GM06990 (cell line): Measurements from ENCODE around the gene ZNF143.

ENCODE experiments used
- DNase-seq: peaks from one replicate; pipeline ENCODE4 v3.0.0-alpha.2; 2011; ENCODE audit not compliant: insufficient read length; ENCODE audit errors: extremely low read depth
- H3K27me3 ChIP-seq: replicated peaks from 2 replicates; pipeline ENCODE4 v1.6.0; 2011; ENCODE audit warnings: low read length; ENCODE audit not compliant: control insufficient read depth, insufficient read depth
- H3K36me3 ChIP-seq: 2 replicates; pipeline ENCODE4 v1.5.1; 2011; ENCODE audit warnings: low read length; ENCODE audit not compliant: control insufficient read depth, insufficient read depth
- H3K4me3 ChIP-seq: replicated peaks from 2 replicates; pipeline ENCODE4 v1.5.1; 2011; ENCODE audit warnings: low read depth, mild to moderate bottlenecking, control low read depth, low read length
- TF ChIP-seq, protein P1 (sequence below): IDR thresholded peaks from 2 replicates; pipeline ENCODE4 v1.5.1; 2011; ENCODE audit warnings: low read length, control low read depth, mild to moderate bottlenecking, inconsistent platforms; ENCODE audit not compliant: insufficient read depth, poor library complexity, severe bottlenecking

Gene ZNF143

DNA sequence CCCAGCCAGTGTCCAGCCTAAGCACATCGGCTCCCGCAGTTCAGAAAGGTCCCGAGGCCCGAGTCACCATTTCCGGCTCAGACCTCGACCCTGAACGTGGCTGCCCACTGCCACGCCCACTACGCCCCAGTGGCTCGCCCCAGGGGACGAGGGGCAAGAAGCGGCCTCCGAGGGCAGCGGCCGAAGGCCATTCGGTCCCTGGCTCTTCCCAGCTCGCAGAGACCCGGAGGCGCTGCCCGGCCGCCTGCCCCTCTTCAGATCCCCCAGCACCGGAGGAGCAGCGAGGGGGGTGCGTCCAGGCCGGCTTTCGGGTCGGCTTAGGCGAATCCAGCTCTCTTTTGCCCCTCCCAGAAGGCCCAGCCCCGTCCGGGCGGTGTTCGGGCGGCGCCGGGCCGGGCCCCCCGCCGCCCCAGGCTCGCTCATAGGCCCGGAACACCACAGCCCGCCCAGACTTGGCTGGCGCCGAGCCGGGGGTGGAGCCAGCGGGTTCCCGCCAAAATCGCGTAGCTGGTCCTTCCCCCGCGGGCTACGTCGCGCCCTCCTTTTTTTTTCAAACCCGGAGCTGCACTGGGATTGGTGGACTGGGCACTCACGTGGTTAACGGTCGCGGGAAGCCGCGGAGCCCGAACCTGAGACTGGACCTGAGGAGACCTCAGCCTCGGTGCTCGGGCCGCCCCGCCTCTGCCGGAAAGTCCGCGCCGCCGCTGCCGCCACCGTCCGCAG lies 112.4 kb downstream of the ZNF143 start, which contains the start of gene WEE1:
Gene WEE1, plus strand, starts transcription at position 619 of the 723 bp plus-strand sequence. CDS start 264 bp downstream, outside the sequence.
- peak; percentile 100 for DNase-seq
- Histone ChIP-seq H3K4me3 (peak within 1 kb of the TSS; percentile 87), H3K36me3 (no peaks in the 10 kb centered on the region), H3K27me3 (no peaks in the 10 kb centered on the region)
- TF ChIP-seq, protein P1, sequence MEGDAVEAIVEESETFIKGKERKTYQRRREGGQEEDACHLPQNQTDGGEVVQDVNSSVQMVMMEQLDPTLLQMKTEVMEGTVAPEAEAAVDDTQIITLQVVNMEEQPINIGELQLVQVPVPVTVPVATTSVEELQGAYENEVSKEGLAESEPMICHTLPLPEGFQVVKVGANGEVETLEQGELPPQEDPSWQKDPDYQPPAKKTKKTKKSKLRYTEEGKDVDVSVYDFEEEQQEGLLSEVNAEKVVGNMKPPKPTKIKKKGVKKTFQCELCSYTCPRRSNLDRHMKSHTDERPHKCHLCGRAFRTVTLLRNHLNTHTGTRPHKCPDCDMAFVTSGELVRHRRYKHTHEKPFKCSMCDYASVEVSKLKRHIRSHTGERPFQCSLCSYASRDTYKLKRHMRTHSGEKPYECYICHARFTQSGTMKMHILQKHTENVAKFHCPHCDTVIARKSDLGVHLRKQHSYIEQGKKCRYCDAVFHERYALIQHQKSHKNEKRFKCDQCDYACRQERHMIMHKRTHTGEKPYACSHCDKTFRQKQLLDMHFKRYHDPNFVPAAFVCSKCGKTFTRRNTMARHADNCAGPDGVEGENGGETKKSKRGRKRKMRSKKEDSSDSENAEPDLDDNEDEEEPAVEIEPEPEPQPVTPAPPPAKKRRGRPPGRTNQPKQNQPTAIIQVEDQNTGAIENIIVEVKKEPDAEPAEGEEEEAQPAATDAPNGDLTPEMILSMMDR = no peak

GRCh38 chr11:9573775-9574621 lies 113.2 kb downstream of the ZNF143 start:
- DNase-seq = no peak
- Histone ChIP-seq H3K4me3 (peak overlapping the region; percentile 87), H3K36me3 (no peaks in the 10 kb centered on the region), H3K27me3 (no peaks in the 10 kb centered on the region)
- TF ChIP-seq, protein P1 = no peak

- H3K36me3 ChIP-seq = no peaks in the 10 kb centered on the region
- TF ChIP-seq, protein P1 = no peak
- no peaks in the 10 kb centered on the region for H3K27me3 ChIP-seq
- peak; percentile 45 for DNase-seq
- H3K4me3 ChIP-seq = peak overlapping the region; percentile 87
These were observed 113.9 kb downstream of the ZNF143 start for GRCh38 chr11:9574622-9575259.

- TF ChIP-seq, protein P1 = no peak
- DNase-seq = no peak
- no peaks in the 10 kb centered on the region for H3K27me3 ChIP-seq
- peak overlapping the region; percentile 87 for H3K4me3 ChIP-seq
- no peaks in the 10 kb centered on the region for H3K36me3 ChIP-seq
These were observed 114.7 kb downstream of the ZNF143 start for GRCh38 chr11:9575260-9576240.
